ENCODE data around the gene DGCR2.

The DGCR2 gene

DNA sequence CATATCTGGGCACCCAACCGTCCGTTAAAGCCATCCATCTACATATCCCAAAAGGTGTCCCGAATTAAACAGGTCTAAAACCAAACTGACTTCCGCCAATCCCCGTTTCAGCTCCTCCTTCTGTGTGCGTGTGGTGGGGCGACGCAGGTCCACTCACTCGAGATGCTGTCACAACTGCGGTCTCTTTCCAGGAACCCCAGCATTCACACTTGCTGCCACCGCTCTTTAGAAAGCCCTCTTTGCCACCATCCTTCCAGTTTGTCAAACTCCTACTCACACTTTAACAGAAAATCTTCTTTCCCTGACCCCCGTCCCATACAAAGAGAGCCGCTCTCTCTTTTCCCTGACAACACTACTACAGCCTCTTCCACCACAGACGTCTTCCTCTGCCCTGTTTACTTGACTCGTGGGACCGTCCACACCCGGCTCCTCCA lies 21.8 kb upstream of the DGCR2 start:
- peak; percentile 13 for DNase-seq

DNA sequence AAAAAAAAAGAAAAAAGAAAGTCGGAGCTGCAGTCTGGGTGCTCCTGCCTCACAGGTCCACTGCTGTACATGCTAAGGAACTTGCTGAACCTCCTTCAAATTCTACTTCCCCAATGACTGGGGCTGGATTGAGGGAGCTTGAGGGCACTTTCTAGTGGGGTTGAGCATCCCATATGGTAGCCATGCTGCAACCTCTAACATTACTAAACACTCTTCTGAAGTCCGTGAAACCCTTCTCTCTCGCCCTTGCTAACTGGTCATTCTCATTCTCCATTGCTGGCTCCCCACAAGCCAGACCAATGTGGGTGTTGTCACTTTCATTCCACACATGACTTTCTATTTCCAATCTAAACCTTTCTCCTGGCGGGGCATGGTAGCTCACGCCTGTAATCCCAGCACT lies 21.0 kb upstream of the DGCR2 start:
- DNase-seq: no peak

GRCh38 chr22:19142394-19142793 lies 20.2 kb upstream of the DGCR2 start:
- no peak for DNase-seq

DNA sequence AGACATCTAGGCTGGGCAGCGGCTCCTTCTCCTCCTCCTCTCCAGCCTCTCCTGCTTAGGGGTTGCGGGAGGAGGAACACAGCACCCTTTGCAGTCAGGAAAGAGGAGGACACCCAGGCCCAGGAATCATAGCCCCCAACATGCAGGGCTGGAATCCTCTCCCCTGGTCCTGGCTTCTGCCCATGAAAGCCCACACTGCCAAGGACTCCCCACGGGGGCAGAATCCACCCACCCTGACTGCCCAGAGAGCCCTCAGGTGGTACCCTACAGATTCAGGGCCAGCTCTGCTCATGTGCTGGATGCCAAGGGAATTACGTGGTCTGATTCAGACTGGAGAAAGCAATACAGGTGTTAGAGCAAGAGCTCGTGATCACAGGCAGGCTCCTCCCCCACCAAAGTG lies 17.8 kb upstream of the DGCR2 start:
- no peak for DNase-seq

GRCh38 chr22:19139001-19139356 lies 16.8 kb upstream of the DGCR2 start:
- no peak for DNase-seq

- DNase-seq: no peak
Observed at GRCh38 chr22:19138217-19139000, 16.2 kb upstream of the DGCR2 start.

GRCh38 chr22:19137384-19138216 lies 15.4 kb upstream of the DGCR2 start:
- DNase-seq: no peak

DNA sequence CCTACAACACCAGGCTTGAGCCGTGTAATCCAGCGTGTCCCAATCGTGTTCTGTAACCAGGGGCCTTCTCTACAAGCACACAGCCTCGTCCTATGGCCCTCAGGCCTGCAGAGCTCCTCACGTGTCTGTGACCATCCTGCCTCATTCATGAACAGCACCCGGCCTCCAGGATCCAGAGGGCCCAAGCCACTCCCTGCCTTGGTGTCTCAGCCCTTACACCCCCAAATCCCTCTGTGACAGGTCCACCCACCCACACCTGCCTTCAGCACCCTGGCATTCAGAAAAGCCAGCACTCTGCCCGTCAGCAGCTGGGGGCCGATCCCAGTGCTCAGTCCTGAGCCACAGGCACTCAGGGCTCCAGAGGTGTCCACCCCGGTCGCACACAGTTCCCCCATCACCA lies 14.7 kb upstream of the DGCR2 start:
- DNase-seq: no peak

DNA sequence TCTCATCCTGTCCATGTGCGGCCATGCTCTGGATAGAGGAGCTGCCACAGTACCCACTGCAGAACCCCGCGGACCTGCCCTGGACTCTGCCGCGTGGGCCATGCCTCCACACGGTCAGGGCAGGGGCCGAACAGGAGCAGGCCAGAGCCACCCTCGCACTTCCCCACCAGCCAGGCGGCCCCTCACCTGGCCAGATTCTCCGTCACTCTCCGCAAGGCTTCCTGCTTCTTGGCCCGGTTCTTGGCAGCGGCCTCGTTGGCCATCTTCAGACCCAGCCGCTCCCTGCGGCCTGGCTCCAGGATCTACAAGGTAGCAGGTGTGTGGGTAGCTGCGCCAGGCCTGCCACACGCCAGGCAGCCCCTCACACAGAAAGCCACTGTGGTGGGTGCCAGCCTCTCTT lies 12.7 kb upstream of the DGCR2 start:
- no peak for DNase-seq

GRCh38 chr22:19134176-19134831 lies 12.1 kb upstream of the DGCR2 start:
- no peak for DNase-seq

DNA sequence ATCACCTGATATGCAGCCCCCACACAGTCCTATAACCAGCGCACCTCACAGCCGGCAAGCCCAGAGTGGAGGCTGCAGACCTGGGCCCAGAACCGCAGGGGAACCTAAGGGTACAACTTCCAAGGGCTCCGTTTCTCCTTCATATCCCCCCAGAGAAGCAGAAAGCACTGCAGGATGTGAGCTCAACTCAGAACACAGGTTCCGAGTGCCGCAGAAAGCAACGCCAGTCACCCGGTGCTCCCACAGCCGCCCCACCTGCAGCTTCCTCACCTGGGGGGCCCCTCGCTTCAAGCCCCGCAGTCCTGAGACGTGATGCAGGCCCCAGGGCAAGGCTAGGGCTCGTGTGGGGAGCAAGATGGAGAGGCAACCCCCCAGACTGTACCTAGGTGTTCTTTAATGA lies 11.3 kb upstream of the DGCR2 start:
- no peak for DNase-seq

DNA sequence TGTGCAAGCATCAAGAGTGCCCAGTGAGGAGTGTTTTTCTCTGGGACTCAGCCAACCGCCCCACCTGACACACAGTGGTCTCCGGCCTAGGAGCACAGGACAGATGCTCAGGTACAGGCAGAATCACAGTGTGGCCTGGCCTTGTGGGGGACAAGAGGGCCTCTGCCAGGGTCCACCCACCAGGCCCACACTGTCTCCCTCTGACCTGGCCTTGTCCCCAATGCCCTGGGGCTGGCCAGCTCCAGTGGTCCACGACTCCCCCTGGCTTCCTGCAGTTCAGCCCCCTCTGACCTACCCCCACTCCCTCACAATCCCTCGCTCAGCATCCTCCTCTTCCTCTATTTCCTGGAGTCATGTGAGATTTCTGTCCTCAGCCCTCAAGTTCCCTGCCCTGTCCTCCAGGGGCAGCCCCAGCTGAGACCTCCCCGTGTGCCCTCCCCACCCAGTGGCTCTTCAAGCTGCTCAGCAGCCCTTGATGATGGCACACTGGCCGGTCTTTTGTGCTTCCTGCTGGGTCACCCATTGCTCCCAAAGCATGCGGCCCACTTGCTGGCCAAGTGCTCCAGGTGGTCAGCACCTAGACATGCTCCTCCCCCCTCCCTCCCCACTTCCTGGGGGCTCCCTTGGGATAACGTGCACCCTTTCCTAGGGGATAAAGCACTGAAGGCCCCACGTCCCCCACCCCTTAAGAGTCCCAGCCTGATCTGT lies 10.6 kb upstream of the DGCR2 start:
- no peak for DNase-seq

GRCh38 chr22:19132153-19132552 lies 9.9 kb upstream of the DGCR2 start:
- no peak for DNase-seq

GRCh38 chr22:19131685-19132015 lies 9.4 kb upstream of the DGCR2 start:
- DNase-seq: no peak

DNA sequence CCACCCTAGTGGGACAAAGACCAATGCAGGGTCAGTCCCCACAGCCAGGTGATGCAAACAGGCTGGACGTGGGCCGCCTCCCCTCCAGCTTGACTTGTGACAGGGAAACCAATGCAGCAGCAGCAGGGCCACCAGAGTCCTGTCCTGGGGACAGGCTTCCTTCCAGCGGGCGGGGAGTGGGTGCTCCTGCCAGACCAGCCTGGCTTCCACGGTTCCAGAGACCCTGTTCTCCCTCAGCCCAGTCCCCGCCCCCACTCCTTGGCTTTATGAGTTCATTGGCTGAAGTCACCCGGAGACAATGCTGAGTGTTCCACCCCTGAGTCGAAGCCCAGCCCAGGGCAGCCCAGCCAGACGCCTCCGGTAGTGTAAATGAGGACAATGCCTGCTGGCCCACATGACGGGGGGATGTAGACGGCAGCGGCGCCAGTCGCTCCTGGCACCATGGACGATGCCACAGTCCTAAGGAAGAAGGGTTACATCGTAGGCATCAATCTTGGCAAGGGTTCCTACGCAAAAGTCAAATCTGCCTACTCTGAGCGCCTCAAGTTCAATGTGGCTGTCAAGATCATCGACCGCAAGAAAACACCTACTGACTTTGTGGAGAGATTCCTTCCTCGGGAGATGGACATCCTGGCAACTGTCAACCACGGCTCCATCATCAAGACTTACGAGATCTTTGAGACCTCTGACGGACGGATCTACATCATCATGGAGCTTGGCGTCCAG lies 8.9 kb upstream of the DGCR2 start, which contains the start of gene TSSK2:
TSSK2 (plus strand) TSS at position 350 of the 726 bp plus-strand sequence; CDS start at position 442, 92 bp downstream.
- DNase-seq: no peak

DNA sequence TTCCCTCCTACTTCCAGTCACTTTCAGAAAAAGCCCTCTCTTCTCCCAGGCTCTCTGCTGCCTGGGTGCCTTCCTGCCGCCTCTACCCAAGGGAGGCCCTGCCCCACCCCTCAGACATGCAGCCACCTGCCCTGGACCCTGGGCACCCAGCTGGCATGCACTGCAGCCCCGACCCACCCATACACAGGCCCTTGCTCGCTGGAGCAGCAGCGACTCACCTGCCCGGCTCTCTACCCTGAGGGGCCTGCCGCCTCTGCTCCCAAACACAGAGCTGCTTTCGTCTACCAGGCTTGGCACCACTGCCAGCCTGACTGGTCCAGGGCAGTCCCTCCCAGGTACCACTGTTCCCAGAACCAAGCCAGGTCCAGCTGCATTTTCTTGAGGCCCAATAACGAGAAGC lies 7.7 kb upstream of the DGCR2 start:
- DNase-seq: no peak

GRCh38 chr22:19128946-19129727 lies 6.9 kb upstream of the DGCR2 start:
- DNase-seq: no peak

DNA sequence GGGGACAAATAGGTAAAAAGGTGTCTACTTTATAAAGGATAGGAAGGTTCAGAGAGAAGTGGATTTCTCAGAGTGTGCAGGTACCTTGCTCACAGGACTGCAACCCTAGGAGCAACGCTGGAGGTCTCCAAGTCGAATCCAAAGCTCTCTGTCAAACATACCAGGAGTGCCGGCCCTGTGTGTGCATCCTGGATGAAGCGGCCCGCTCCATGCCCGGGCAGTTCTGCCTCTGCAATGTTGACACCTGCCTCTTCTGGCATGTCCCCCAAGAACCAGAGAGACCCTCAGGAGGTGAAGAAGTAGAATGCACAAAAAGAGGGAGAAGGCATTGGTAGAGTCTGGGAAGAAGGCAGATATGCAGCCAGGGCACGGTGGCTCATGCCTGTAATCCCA lies 5.8 kb upstream of the DGCR2 start:
- no peak for DNase-seq

DNA sequence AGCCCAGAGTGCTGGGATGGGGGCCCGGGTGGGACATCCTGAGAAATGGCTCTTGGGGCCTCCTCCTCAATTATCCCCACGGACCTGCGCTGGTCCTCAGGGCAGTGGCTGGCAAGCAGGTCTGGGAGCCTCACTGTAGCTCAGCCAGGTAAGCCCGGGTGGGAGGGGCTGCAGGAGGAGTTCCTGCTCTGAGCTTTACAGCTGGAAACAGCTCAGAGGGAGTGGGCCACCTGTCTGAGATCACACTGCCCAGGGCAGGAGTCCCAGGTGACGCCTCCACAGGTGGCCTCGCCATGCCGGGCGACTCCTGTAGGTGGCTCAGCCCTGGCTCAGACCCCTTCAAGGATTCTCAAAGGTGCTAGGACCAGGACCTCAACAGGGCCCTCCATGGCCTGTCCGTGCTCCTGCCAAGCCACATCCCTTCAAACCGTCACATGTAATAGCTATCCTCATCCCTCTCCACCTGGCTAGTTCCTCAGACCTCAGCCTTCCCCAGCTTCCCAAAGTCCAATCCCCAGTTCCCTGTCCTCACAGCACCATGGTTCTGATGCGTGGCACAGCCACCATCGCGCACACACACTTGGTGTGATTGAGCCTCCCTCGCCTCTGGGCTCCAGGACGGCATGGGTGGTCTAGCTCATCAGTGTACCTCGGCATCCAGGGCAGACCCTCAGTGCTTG lies 5.3 kb upstream of the DGCR2 start:
- no peak for DNase-seq

DNA sequence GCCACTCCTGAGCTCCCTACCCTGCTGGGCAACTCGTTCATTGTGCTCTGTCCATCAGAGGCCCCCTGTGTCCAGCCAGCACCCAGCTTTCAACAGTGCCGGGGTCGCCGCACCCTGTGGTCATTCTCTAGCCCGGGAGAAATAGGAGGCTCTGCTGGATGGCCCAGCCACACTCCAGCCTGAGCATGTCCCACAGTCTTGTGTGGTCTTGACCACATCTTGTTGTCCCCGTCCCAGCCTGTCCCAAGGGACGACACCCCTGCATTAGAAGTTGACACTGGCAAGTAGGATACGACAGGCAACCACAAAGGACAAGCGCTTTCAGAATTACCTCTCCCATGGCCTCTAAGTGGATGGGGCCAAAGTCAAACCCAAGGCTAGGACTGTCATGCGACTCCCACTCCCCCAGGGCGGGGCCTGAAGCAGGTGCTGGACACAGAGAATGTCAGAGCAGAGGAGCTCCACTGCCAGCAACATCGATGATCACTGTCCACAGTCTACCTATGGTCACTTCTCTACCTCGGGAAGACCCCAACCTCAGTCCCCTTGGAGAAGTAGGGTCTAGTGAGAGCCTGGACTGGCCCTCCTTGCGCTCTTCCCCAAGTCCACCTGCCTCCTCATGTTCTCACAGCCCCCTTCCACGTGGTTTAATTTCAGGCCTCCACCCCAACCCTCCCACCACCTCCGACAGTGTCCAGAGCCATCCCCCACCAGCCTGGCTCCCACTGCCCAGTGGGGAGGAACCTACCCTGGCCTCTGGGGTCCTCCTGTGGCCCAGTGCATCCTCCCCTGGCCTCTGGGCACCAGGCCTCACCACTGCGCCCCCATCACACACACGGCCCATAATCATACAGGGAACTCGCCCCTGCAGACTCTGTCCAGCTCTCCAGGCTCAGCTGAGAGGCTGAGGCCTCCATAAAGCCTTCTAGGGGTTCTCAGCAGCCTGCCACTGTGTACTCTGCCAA lies 4.4 kb upstream of the DGCR2 start:
- no peak for DNase-seq

Measured in activated CD4-positive, alpha-beta T cell treated with anti-CD3 and anti-CD28 coated beads, Interleukin-2, amount 50 U/mL, for 1 hour (primary cell).